Activated T-helper 9 cell treated with anti-CD3 and anti-CD28 coated beads, Interleukin-2, amount 50 U/mL, for 16 hours (primary cell): Measurements from ENCODE around the gene STAC2.
A peak's percentile ranks its signal among the peaks of the same experiment; 100 is the strongest.
"Not testable (repeated sequence)": the region's sequence is repeated elsewhere in the genome, so short reads cannot be mapped to it uniquely, and the experiment has no call there.

Experiments
- DNase-seq: peaks from one replicate; pipeline ENCODE4 v3.0.0-alpha.2; 2020; ENCODE audit warnings: low read depth

STAC2 gene

GRCh38 chr17:39186481-39187002, 39.2 kb downstream of the STAC2 start:
- no peak for DNase-seq

- no peak for DNase-seq
Observed at GRCh38 chr17:39183720-39184119, 42.0 kb downstream of the STAC2 start.

GRCh38 chr17:39183045-39183444, 42.7 kb downstream of the STAC2 start:
- DNase-seq: no peak

GRCh38 chr17:39181303-39181702, 44.4 kb downstream of the STAC2 start:
- DNase-seq: no peak

- no peak for DNase-seq
Observed at GRCh38 chr17:39178536-39178935, 47.2 kb downstream of the STAC2 start.

- no peak for DNase-seq
Observed at GRCh38 chr17:39177256-39177655, 48.5 kb downstream of the STAC2 start.

GRCh38 chr17:39175695-39176093, 50.1 kb downstream of the STAC2 start:
- DNase-seq: no peak

- peak; percentile 58 for DNase-seq
Observed at GRCh38 chr17:39174920-39175694, 50.6 kb downstream of the STAC2 start.

- no peak for DNase-seq
Observed at GRCh38 chr17:39173526-39174274, 52.0 kb downstream of the STAC2 start.

GRCh38 chr17:39173080-39173479, 52.7 kb downstream of the STAC2 start:
- no peak for DNase-seq

- DNase-seq: no peak
Observed at GRCh38 chr17:39171933-39172332, 53.8 kb downstream of the STAC2 start.

GRCh38 chr17:39170558-39170957, 55.2 kb downstream of the STAC2 start:
- DNase-seq: no peak

GRCh38 chr17:39170109-39170508, 55.6 kb downstream of the STAC2 start:
- DNase-seq: no peak

- no peak for DNase-seq
Observed at GRCh38 chr17:39169518-39169917, 56.2 kb downstream of the STAC2 start.

GRCh38 chr17:39169101-39169500, 56.6 kb downstream of the STAC2 start:
- no peak for DNase-seq

GRCh38 chr17:39168503-39168902, 57.2 kb downstream of the STAC2 start:
- DNase-seq: not testable (repeated sequence)

GRCh38 chr17:39167476-39167875, 58.3 kb downstream of the STAC2 start:
- DNase-seq: no peak

- DNase-seq: no peak
Observed at GRCh38 chr17:39166437-39167335, 59.1 kb downstream of the STAC2 start.

- no peak for DNase-seq
Observed at GRCh38 chr17:39165841-39166349, 59.9 kb downstream of the STAC2 start, which contains the start of gene ARL5C. Gene ARL5C, minus strand, starts transcription at chr17:39166161. Its CDS starts 401 bp downstream, at chr17:39165760.

- no peak for DNase-seq
Observed at GRCh38 chr17:39165178-39165840, 60.4 kb downstream of the STAC2 start.

- DNase-seq: peak; percentile 54
Observed at GRCh38 chr17:39164675-39165143, 61.0 kb downstream of the STAC2 start.
